Activated naive CD4-positive, alpha-beta T cell treated with anti-CD3 and anti-CD28 coated beads, Interleukin-2, amount 50 U/mL, for 16 hours (primary cell): ENCODE data around the gene ASPHD1.
"Not testable (repeated sequence)": the region's sequence is repeated elsewhere in the genome, so short reads cannot be mapped to it uniquely, and the experiment has no call there.

ENCODE experiments used
- DNase-seq: peaks from one replicate; pipeline ENCODE4 v3.0.0-alpha.2; 2020

The ASPHD1 gene

DNA sequence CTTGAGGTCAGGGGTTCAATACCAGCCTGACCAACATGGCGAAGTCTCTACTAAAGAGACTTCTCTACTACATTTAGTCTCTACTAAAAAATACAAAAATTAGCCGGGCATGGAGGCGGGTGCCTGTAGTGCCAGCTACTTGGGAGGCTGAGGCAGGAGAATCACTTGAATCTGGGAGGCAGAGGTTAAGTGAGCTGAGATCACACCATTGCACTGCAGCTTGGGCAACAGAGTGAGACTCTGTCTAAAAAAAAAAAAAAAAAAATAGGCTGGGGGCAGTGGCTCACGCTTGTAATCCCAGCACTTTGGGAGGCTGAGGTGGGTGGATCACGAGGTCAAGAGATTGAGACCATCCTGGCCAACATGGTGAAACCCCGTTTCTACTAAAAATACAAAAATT is 9.6 kb downstream of the ASPHD1 start:
- DNase-seq: not testable (repeated sequence)

DNA sequence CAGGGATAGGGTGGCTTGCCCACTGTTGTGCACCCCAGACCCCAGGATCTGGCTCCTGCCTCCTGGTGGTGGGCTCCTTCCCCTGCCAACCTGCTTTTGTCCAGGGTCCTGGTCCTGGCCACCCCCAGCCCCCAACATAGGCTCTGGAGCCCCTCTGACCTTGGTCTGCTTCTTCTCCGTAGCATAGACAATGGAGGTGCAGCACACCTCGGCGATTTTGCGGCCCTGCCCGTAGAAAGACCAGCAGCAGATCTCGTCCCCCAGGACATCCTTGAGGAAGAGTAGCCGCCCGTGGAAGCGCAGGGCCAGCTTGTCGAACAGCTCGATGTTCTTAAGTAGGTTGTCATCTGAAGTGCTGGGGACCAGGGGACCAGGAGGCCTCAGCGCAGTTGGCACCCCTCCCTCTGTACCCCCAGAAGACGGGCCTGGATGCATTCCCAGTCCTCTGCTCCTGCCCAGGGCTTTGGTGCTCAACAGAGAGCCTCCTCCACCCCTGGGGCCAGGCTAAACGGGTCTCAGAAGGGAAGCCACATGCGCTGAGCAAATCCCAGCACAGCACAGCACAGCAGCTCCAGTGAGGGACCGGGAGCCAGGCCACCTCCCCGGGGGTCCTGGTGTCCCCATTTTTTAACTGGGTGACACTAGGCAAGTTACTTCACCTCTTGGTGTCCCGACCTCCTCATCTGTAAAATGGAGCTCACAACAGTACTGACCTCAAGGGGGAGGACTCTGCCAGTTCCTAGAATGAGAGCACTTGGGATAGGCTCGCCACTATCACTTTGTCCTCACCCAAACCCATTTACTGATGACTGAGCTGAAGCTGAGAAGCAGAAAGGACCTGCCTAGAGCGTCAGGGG is 10.8 kb downstream of the ASPHD1 start:
- DNase-seq: no peak

DNA sequence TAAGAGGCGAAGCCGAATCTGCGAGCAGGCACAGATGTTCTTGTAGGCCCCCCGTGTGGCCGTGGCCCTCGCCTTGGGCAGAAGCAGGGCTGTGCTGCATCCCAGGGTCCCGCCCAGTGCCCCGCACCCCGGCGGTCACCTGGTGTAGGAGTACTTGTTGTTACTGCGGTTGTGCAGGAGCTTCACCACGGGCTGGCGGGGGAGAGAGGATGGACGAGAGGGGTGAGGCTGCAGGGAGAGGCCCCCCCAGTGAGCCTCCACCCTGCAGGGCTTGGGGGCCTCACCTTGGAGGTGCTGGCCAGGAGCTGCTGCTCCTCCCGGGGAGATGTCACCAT is 11.4 kb downstream of the ASPHD1 start:
- DNase-seq: no peak

DNA sequence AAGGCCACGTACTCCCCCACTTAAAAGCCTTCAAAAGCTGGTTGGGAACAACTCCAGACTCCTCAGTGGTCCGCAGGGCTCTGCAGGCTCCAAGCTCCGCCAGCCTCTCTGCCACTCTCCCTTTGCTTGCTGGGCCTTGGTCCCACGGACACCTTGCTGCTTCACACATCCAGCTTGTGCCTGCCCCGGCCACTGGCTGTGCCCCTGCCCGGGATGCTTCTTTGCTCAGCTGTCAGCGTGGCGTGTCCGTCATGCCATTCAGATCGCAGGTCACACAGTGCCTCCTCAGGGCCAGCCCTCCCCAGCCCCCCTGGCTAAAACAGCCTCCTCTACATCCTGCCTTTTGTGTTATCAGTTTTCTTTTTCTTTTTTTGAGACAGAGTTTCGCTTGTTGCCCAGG is 11.8 kb downstream of the ASPHD1 start:
- DNase-seq: no peak

DNA sequence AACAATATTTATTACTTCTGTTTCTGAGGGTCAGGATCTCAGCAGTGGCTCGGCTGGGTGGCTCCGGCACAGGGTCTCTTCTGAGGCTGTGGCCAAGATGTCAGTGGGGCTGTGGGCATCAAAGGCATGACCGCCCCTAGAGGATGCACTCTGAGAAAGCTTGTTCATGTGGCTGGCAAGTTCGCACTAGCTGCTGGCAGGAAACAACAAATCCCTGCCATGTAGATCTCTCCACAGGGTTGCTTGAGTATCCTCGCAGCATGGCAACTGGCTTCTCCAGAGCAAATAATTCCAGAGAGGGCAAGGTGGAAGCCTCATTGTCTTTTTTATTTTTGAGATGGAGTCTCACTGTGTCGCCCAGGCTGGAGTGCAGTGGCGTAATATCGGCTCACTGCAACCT is 13.2 kb downstream of the ASPHD1 start:
- no peak for DNase-seq

DNA sequence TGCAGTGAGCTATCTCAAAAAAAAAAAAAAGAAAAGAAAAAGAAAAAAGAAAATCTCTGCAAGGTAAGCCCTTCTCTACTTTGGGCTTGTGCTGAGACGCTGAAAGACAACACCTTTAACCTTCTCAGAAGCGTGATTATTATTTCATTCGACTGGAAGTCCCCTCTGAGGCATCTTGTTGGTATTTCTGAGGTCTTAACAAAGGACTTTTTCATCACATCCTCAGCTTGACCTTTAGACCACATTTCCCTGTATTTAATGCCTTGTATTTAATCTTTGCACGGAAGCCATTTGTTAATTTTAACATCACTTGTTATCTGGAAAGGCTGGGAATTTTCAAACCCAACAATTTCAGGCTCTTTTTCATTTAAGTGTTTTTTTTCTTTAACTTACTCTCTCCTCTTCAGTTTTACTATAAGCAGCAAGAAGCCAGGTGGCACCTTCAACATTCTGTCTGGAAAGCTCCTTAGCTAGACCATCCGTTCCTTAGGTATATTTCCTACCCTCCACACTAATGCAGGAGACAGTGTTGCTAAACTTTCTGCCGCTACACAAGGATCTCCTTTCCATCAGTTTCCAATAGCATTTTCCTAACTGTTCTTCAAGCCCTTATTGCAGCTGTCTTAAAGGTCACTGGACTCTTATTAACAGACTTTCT is 15.4 kb downstream of the ASPHD1 start:
- DNase-seq: no peak

DNA sequence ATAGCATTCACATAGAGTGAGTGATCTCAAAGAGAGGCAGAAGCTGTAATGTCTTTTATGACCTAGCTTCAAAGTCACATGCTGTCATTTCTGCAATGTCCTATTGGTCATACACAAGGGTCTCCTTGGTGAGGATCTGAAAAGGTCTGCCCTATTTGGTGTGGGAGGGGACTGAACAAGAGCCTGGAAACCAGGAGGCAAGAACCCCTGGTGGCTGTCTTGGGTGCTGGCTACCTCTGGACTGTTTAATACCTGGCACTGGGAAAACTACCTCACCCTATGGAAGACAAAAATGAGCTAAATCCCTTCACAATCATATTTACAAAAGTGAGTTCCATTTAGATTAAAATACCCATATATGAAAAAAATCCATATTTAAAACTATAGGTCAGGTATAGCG is 16.7 kb downstream of the ASPHD1 start:
- DNase-seq: no peak

DNA sequence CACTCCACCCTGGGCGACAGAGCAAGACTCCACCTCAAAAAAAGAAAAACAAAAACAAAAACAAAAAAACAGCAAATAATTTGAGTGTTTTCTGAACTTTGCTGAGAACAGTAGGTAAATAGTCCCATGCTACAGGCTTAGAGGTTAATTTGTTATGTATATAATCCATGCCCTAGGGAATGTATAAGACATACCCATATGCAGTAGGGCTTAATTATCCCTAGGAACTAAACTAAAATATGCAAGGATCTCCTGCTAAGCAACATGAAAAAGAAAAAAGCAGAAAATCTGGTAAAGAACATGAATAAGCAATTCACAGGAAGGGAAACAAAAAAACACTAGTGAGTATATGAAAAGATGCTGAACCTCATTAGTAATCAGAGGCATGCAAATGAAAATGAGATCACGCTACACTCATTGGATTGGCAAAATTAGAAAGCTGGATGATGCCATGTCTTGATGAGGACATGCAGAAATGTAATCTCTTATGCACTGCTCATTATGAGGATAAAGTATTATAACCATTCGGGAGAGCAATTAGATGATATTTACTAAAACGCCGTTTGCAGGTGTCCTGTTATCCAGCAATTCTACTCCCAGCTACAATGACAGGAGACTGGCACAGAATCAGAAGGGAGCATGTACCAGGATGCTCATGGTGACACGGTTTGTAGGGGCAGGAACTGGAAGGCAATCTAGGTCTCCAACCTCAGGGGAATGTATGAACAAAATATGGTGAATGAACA is 20.2 kb downstream of the ASPHD1 start:
- no peak for DNase-seq

DNA sequence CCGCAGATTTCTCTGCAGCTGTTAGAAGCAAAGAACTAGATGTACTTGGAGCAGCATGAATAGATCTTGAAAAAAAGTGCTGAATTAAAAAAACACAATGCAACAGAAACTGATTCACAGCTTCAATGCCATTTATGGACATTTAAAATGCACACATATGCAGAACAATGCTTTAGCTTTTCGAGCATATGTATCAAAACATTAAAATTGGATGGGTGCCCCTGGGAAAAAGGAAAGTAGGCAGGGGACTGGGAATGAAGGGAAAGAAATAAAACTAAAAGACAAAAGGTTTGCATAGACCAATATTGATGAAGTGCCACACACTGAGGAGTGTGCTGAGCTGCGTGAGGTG is 20.7 kb downstream of the ASPHD1 start:
- DNase-seq: no peak

DNA sequence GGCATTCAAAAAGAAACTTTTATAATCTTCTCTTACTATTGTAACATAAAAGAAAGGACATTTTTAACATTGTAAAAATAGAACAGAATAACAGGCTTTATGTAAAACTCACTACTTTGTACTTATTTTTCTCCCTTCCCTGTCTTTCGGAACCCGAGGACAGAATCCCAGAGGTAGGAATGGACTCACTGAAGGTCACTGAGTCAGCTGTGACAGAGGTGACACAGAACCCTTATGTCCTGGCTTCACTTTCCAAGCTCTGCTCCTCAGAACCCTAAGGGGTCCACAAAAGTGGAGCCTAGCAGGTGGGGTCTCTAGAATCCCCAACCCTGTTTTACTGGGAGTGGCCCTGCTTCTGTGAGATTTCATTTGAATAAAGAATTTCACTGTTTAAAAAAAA is 22.0 kb downstream of the ASPHD1 start:
- DNase-seq: no peak

DNA sequence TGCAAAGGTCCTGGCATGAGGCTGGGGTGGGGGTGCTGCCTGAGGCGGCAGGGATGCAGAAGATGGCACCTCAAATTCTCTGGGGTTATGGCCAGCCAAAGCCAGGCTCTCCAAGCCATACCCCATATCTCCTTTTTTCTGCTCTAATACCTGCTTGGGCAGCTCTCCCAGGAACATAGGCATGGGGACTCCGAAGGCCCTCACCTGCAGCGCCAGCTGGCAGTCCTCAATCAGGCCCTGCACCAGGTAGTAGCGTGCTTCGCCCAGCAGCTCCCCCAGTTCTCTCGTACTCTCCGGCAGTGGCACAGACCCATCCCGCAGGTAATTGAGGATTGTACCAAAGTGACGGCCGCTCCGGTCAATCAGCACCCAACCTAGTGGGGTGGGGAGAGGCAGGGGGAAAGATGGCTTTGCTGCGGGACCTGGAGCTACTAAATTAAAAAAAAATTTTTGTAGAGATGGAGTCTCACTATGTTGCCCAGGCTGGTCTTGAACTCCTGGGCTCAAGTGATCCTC is 22.8 kb downstream of the ASPHD1 start:
- DNase-seq: no peak

DNA sequence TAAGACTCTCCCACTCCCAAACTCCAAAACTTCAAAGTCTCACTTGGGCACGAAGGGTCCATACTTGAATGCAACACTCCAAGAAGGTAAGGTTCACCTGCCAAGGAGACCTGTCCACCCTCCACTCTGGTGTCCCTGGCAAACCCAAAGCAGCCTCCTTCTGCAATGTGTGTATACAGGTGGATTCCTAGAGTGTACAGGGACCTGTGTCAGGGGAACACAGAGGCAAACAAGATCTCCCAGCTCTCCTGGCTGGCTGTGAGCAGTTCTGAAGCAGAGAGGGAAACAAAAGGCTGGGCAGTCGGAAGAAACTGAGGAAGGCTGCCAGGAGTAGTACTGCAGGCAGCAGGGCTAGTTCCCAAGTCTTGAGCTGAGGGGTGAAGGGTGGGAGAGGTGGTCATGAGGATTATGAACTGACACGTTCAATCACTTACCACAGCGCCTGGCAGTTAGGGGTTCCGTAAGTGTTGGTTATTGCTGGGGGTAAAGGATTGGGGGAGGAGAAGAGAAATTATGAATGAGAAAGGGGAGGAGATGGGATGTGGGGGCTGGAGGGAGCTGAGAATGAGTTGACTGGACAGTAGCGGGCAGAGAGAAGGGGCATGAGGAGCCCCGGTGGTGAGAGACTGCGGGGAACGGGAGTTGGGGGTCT is 24.9 kb downstream of the ASPHD1 start:
- no peak for DNase-seq

DNA sequence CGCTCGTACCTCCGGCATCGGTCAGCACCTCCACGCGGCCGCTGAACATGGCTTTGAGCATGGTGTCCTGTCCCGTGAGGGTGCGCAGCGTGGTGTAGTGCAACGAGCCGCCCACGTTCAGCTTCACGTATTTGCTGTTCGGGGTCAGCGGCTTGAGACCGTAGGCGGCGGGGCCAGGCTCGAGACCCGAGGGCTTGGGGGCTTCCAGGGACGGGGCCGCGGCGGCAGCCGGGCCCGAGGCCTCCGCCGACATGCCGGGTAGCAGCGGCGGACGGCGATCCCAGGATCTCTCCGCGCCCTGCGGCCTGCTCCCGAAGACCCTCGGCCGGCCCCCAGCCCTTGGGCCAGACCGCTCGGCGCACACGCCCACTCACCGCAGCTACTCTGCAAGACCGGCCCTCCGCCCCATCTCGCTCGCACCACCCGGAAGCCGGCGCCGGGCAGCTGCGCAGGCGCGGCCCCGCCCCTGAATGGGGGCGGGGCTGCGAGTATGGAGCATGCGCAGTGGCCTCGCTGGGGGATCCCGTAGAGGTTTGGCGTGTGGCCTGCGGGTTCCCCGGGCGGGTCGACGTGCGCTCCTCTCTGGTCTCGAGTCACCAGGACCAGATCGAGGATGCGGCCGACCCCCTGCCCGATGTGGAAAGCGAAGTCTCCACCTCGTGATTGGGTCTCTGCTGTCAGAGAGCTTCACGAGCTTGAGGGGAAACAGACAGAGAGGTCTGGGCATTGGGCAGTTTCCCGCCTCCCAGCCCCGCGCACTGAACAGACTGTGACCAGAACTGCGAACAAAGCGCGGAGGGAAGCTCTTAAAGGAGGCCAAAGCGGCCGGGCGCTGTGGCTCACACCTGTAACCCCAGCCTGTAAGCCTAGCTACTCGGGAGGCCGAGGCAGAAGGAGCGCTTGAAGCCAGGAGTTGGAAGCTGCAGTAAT is 25.8 kb downstream of the ASPHD1 start, which contains the start of gene KCTD13:
Gene KCTD13 (minus strand): TSS at position 446 of the 930 bp plus-strand sequence. CDS start 193 bp downstream, at position 253.
- peak; percentile 79 for DNase-seq

DNA sequence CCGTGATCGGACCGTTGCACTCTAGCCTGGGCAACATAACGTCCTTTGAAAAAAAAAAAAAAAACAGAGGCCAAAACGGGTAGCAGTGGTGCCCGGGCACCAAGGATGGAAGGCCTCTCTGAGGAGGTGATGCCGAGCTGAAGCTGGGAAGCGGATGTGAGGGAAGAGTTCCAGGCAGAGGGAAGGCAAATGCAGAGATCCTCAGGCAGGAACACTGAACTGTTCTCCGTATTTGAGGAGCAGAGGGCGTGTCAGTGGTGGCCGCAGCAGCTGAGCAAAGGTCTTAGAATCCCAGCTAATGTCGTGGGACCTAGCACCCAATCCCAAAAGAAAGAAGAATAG is 26.4 kb downstream of the ASPHD1 start:
- DNase-seq: no peak

DNA sequence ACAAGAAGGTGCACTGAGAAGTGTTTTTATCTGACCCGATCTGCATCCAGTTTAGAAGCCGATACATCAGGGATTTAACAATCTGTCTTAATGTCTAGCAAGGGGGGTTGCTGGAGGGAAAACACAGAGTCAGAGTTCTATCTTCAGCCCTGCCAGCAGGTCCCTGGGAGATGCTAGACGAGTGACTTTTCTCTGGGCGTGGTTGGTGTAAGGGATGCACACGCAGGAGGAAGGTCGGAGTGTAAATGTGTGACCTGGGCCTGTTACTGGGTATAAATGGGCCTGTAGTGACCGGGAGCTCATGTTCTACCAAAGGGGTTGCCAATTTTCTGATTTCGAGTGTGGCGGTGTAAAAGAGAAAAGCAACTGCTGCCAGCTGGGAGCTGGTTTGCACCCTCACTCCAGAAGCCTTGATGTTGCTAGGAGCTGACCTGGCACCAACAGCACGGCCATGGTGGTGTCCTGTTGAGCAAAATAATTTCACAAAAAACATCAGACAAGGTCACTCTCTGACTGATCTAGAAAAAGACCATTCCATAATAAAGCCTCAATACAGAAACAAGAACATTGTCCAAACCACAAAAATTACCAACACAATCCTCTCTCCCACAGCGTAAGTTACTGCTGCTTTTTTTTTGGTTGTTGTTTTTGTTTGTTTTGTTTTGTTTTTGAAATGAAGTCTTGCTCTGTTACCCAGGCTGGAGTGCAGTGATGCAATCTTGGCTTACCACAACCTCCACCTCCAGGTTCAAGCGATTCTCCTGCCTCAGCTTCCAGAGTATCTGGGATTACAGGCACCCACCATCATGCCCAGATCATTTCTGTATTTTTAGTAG is 27.0 kb downstream of the ASPHD1 start:
- DNase-seq: no peak

DNA sequence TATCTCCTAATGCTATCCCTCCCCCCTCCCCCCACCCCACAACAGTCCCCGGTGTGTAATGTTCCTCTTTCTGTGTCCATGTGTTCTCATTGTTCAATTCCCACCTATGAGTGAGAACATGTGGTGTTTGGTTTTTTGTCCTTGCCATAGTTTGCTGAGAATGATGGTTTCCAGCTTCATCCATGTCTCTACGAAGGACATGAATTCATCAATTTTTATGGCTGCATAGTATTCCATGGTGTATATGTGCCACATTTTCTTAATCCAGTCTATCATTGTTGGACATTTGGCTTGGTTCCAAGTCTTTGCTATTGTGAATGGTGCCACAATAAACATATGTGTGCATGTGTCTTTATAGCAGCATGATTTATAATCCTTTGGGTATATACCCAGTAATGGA is 31.5 kb downstream of the ASPHD1 start:
- not testable (repeated sequence) for DNase-seq

DNA sequence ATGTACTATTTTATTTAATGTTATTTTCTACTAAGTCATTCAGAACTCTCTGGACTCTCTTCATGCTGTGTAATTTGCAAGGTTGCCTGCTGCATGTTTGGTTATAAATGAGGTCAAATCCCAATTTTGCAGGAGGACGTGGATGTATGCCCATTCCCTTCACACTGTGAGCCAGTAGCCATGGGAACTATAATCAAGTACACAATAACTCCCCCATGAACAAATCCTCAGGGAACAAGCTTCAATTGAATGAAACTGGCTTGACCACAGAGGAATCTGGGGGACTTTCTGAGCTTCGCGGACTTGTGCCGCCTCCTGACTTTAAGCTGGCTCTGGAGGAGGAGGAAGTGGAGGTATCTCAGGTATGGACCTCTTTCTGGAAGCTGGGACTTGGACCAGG is 40.4 kb downstream of the ASPHD1 start:
- no peak for DNase-seq

DNA sequence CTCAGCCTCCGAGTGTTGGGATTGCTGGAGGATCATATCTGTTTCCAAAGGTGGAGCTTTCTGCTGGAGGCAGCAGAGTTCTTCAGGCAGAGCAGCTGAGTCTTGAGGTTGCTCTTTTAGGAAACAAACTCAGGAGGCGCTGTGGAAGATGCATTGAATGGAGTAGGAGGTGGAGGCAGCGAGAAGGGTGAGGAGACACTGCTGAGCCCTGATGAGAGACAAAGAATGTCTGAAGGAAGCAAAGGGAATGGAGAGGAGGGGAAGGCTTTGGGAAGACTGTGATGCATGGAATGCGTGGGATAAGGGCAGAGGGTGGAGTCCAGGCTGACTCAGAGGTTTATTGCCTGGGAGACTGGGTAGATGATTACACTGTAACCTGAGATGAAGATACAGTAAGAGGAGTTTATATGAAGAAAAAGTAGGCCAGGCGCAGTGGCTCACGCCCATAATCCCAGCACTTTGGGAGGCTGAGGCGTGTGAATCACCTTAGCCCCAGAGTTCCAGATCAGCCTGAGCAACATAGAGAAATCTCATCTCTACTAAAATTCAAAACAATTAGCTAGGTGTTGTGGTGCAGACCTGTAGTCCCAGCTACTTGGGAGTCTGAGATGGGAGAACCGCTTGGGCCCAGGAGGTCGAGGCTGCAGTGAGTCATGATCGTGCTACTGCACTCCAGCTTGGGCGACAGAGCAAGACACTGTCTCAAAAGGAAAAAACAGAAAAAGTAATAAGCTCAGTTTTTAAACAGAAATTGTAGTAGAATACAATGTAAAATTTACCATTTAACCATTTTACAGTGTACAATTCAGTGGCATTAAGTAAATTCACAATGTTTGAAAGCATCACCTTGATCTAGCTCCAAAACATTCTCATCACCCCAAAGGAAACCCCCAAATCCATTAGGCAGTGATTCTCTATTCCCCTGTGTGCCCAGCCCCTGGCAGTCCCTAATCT is 43.8 kb downstream of the ASPHD1 start:
- DNase-seq: no peak

DNA sequence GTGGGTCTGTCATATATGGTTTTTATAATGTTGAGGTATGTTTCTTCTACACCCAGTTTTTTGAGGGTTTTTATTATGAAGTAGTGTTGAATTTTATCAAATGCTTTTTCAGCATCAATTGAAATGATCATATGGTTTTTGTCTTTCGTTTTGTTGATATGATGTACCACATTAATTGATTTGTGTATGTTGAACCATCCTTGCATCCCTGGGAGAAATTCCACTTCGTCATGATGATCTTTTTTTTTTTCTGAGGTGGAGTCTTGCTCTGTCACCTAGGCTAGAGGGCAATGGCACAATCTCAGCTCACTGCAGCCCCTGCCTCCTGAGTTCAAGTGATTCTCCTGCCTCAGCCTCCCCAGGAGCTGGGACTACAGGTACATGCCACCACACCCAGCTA is 47.6 kb downstream of the ASPHD1 start:
- DNase-seq: no peak
